MM.1S (cell line): ENCODE measurements around the gene ZIC4.

Experiments used
- DNase-seq: peaks from one replicate; pipeline ENCODE4 v3.0.0-alpha.2; 2015
- H2AFZ ChIP-seq: fragments of 300-600 bp; sonication (generic); 2 replicates; pipeline ENCODE4 v1.6.0; 2016; ENCODE audit warnings: antibody characterized with exemption, low read length
- H3F3A ChIP-seq: fragments of 300-600 bp; sonication (generic); 2 replicates; pipeline ENCODE4 v1.6.1; 2016; ENCODE audit warnings: mild to moderate bottlenecking, antibody characterized with exemption, low read length, moderate library complexity, mixed read lengths; ENCODE audit not compliant: insufficient read depth
- H3K27ac ChIP-seq: fragments of 300-600 bp; sonication (generic); 2 replicates; pipeline ENCODE4 v1.5.1; 2016; ENCODE audit warnings: mild to moderate bottlenecking, low read length
- H3K27me3 ChIP-seq: fragments of 300-600 bp; sonication (generic); replicated peaks from 2 replicates; pipeline ENCODE4 v1.6.0; 2016; ENCODE audit warnings: low read length; ENCODE audit not compliant: insufficient read depth
- H3K36me3 ChIP-seq: fragments of 300-600 bp; sonication (generic); replicated peaks from 2 replicates; pipeline ENCODE4 v1.6.1; 2016; ENCODE audit warnings: mild to moderate bottlenecking, low read length, mixed read lengths; ENCODE audit not compliant: insufficient read depth
- H3K4me1 ChIP-seq: fragments of 300-600 bp; sonication (generic); 2 replicates; pipeline ENCODE4 v1.6.1; 2016; ENCODE audit warnings: low read length, mixed read lengths
- H3K4me2 ChIP-seq: fragments of 300-600 bp; sonication (generic); 2 replicates; pipeline ENCODE4 v1.6.0; 2016; ENCODE audit warnings: low read depth, low read length
- H3K4me3 ChIP-seq: fragments of 300-600 bp; sonication (generic); 2 replicates; pipeline ENCODE4 v1.5.1; 2016; ENCODE audit warnings: low read length, mixed read lengths
- H3K79me2 ChIP-seq: fragments of 300-600 bp; sonication (generic); 2 replicates; pipeline ENCODE4 v1.6.1; 2016; ENCODE audit warnings: mixed run types, low read length, mixed read lengths
- H3K9ac ChIP-seq: fragments of 300-600 bp; sonication (generic); 2 replicates; pipeline ENCODE4 v1.6.1; 2016; ENCODE audit warnings: low read length, mixed read lengths
- H3K9me2 ChIP-seq: fragments of 300-600 bp; sonication (generic); replicated peaks from 2 replicates; pipeline ENCODE4 v1.6.1; 2016; ENCODE audit warnings: mild to moderate bottlenecking, low read length, mixed read lengths; ENCODE audit not compliant: insufficient read depth
- H3K9me3 ChIP-seq: fragments of 300-600 bp; sonication (generic); replicated peaks from 2 replicates; pipeline ENCODE4 v1.6.1; 2016; ENCODE audit warnings: mild to moderate bottlenecking, low read length, mixed read lengths; ENCODE audit not compliant: insufficient read depth
- H4K20me1 ChIP-seq: fragments of 300-600 bp; sonication (generic); 2 replicates; pipeline ENCODE4 v1.6.1; 2016; ENCODE audit warnings: mild to moderate bottlenecking, low read length, moderate library complexity, mixed read lengths; ENCODE audit not compliant: insufficient read depth
- CTCF ChIP-seq: fragments of 300-600 bp; sonication (generic); IDR thresholded peaks from 2 replicates; pipeline ENCODE4 v1.5.1; 2016; ENCODE audit warnings: antibody characterized with exemption, low read length, mixed read lengths
- EZH2 ChIP-seq: fragments of 300-600 bp; sonication (generic); optimal IDR thresholded peaks from 2 replicates; pipeline ENCODE3; 2017; ENCODE audit warnings: low read depth, mild to moderate bottlenecking, antibody characterized with exemption, low read length, mixed read lengths
- EZH2phosphoT487 ChIP-seq: fragments of 300-600 bp; sonication (generic); IDR thresholded peaks from 2 replicates; pipeline ENCODE4 v1.6.1; 2018; ENCODE audit warnings: antibody characterized with exemption, low read length

The ZIC4 gene

GRCh38 chr3:147423798-147424580 lies 17.6 kb upstream of the ZIC4 start:
- Histone ChIP-seq H3K4me1 (peaks cover 6% of the 10 kb centered on the region; the same call in 1 of the 2 replicates), H3K4me3 (no peak overlapping the region), H3K27me3 (no peaks in the 10 kb centered on the region), H3K4me2 (no peak overlapping the region), H3K9me3 (no peaks in the 10 kb centered on the region), H3K36me3 (no peaks in the 10 kb centered on the region), H4K20me1 (no peaks in the 10 kb centered on the region), H2AFZ (no peak overlapping the region), H3K9ac (no peak overlapping the region), H3K79me2 (no peaks in the 10 kb centered on the region), H3K27ac (no peak overlapping the region), H3F3A (no peaks in the 10 kb centered on the region), H3K9me2 (no peaks in the 10 kb centered on the region)
- TF ChIP-seq EZH2, result no peak
- no peak for TF ChIP-seq EZH2phosphoT487
- no peak for TF ChIP-seq CTCF
- DNase-seq, result no peak

GRCh38 chr3:147423537-147423797 lies 17.1 kb upstream of the ZIC4 start:
- Histone ChIP-seq H3K4me2 (no peak overlapping the region), H3K9me3 (no peaks in the 10 kb centered on the region), H3K27ac (no peak overlapping the region), H3K79me2 (no peaks in the 10 kb centered on the region), H3K9me2 (no peaks in the 10 kb centered on the region), H3F3A (no peaks in the 10 kb centered on the region), H4K20me1 (no peaks in the 10 kb centered on the region), H3K9ac (no peak overlapping the region), H3K4me1 (peaks cover 9% of the 10 kb centered on the region; the same call in 1 of the 2 replicates), H3K36me3 (no peaks in the 10 kb centered on the region), H2AFZ (no peak overlapping the region), H3K4me3 (no peak overlapping the region), H3K27me3 (no peaks in the 10 kb centered on the region)
- TF ChIP-seq CTCF (no peak), EZH2 (no peak), EZH2phosphoT487 (no peak)
- DNase-seq, result no peak

GRCh38 chr3:147422601-147423536 lies 16.5 kb upstream of the ZIC4 start:
- H3K27me3 ChIP-seq, result no peaks in the 10 kb centered on the region
- no peaks in the 10 kb centered on the region for H3K9me3 ChIP-seq
- H3F3A ChIP-seq, result no peaks in the 10 kb centered on the region
- no peak overlapping the region for H3K9ac ChIP-seq
- no peak overlapping the region for H3K4me3 ChIP-seq
- no peak overlapping the region for H3K4me2 ChIP-seq
- no peak overlapping the region for H2AFZ ChIP-seq
- H3K9me2 ChIP-seq, result no peaks in the 10 kb centered on the region
- H3K4me1 ChIP-seq, result peaks cover 9% of the 10 kb centered on the region; the same call in 1 of the 2 replicates
- no peak for TF ChIP-seq CTCF
- TF ChIP-seq EZH2phosphoT487, result no peak
- no peak for TF ChIP-seq EZH2
- no peaks in the 10 kb centered on the region for H3K79me2 ChIP-seq
- no peak for DNase-seq
- no peaks in the 10 kb centered on the region for H4K20me1 ChIP-seq
- H3K36me3 ChIP-seq, result no peaks in the 10 kb centered on the region
- H3K27ac ChIP-seq, result no peak overlapping the region
